Peyer's patch (tissue), 4 donors: ENCODE data around the gene PDZD2.

Experiments
- POLR2A ChIP-seq, 2 donors: fragments of 450-650 bp; IDR thresholded peaks; one replicate each; pipeline ENCODE4 v1.5.1; 2017; ENCODE audit warnings: antibody characterized with exemption in 2 of 2, mild to moderate bottlenecking in 2 of 2, moderate library complexity in 2 of 2
- TF ChIP-seq, protein P1 (sequence below), 6 experiments: fragments of 450-650 bp in 4 of 6; fragments of 200-600 bp in 2 of 6; sonication (generic) in 1 of 6; IDR thresholded peaks; one replicate each; pipeline ENCODE4 v1.5.1; 2017 to 2019; ENCODE audit warnings: antibody characterized with exemption in 6 of 6, mild to moderate bottlenecking in 3 of 6, moderate library complexity in 1 of 6

DNA sequence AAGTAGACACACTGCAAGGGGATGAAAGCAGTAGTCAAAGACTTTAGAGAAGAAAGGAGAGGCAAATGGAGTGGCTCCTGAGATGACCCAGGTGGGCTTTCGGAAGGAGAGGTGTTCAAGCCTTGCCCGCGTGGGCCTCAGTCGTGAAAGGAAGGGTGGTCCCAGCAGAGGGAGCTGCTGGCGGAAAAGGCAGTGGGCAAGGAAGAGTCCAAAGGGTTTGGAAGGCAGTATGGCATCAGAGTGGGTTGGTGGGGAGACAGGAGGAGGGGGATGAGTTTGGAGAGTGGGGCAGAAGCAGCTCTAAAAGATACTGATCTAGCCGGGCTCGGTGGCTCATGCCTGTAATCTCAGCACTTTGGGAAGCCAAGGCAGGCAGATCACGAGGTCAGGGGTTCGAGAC is 369.8 kb downstream of the PDZD2 start:
- TF ChIP-seq, protein P1, sequence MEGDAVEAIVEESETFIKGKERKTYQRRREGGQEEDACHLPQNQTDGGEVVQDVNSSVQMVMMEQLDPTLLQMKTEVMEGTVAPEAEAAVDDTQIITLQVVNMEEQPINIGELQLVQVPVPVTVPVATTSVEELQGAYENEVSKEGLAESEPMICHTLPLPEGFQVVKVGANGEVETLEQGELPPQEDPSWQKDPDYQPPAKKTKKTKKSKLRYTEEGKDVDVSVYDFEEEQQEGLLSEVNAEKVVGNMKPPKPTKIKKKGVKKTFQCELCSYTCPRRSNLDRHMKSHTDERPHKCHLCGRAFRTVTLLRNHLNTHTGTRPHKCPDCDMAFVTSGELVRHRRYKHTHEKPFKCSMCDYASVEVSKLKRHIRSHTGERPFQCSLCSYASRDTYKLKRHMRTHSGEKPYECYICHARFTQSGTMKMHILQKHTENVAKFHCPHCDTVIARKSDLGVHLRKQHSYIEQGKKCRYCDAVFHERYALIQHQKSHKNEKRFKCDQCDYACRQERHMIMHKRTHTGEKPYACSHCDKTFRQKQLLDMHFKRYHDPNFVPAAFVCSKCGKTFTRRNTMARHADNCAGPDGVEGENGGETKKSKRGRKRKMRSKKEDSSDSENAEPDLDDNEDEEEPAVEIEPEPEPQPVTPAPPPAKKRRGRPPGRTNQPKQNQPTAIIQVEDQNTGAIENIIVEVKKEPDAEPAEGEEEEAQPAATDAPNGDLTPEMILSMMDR (IDR thresholded peaks at IDR 0.05) = no peak
- TF ChIP-seq POLR2A (IDR thresholded peaks at IDR 0.05) = no peak
